ENCODE results near the gene NFASC. TPM values are rescaled to one million over a fixed set of nuclear protein-coding genes. Genes with fewer than 3 reads are reported as not detected.

NFASC gene
- total RNA-seq, 1 donor from 2014 or later = 1.4 TPM

DNA sequence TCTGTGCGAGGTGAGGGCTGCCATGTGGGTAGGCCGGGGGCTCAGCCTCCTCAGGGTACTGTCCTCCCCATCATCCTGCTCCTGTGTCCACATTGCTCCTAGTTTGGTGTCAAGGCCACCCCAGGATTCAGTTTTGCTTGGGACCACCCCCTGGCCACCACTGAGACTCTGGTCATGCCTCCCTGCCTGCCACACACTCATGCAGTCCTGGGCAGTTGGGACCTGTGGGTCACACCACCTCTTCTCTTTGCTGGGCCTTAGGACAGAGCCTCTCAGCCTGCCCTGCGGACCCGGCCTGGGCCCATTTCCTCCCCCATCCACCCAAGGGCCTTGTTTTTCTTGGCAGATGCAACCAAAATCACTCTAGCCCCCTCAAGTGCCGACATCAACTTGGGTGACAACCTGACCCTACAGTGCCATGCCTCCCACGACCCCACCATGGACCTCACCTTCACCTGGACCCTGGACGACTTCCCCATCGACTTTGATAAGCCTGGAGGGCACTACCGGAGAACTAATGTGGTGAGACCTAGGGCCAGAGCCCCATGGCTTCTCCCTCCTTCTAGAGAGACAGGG, 194.2 kb downstream of the NFASC start:
- no peak for DNase-seq

GRCh38 chr1:205065666-205066065, 195.0 kb downstream of the NFASC start:
- no peak for DNase-seq

DNA sequence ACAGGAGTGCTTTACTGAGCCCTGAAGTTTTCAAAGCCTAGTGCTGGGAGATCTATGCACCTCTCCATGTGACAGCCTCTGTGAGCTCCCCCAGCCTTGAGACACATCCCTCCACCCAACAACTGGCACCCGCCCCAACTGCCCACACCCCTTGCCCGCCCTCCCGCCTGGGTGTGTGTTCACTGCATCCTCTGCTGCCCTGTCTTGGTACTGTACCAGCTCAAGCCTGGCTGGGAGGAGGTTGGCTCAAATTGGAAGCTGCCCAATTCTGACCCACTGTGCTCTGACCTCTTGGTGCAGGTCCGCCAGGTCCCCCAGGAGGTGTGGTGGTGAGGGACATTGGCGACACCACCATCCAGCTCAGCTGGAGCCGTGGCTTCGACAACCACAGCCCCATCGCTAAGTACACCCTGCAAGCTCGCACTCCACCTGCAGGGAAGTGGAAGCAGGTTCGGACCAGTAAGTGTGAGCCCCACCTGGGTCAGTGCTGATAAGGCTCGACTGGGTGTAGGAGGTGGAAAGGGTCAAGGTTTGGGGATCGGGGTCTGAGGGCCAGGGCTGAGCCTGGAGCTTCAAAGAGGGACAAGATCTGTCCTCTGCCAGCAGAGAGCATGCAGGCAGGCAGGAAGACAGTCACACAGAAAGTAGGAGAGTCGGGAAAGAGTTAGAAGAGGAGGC, 195.6 kb downstream of the NFASC start:
- DNase-seq = no peak

DNA sequence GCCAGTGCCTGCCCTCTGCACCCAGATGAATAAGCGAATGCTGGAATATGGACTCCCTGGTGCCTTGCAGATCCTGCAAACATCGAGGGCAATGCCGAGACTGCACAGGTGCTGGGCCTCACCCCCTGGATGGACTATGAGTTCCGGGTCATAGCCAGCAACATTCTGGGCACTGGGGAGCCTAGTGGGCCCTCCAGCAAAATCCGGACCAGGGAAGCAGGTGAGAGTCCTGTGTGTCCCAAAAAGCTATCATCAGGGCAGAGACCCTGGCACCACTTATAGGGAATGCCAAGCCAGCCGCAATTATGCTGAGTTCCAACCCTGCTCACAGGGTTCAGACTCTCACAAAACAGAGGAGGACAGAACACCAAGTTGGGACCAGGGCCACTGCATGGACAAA, 196.4 kb downstream of the NFASC start:
- no peak for DNase-seq

DNA sequence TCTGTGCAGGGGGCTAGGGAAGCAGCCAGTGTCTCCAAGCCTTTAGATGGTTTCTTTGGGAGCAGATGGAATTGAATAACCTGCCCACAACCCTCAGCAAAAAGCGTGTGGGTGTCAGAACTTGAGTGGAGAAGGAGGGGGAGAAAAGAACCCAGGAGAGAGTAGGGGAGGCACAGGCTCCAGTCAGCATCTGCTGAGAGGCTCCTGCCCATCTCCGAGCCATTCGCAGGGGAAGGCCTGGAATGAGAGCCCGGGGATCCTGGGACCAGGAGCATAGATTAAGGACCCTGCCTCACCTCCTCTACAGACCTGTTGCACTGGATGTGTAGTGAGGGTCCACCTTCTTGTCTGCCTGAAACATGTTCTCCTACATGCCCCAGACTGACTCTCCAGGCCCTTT, 197.3 kb downstream of the NFASC start:
- DNase-seq = no peak

DNA sequence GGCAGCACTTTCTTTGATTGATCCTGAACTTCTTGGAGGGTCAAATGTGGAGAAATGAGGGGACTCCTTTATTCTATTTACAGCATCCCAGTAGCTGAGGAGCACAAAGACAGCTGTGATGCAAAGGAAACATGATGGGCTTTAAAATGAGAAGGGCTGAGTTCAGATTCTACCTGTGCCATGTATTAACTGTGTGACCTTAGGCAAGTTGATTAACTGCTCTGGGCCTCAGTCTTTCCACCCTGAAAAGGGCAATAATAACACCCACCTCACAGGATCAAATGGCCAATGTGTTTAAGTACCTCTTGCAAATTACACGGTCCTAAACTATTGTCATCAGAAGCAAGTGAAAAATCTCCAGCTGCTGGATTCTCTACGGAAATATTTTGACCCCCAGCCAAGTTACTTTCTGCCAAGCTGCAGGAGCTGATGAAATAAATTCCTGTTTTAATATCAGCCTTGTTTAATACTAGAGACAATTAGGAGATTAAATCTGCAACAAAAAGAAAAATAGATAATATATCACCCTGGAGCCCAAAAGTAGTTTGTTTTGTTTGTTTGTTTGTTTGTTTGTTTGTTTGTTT, 197.9 kb downstream of the NFASC start:
- no peak for DNase-seq

GRCh38 chr1:205069371-205070125, 198.9 kb downstream of the NFASC start:
- DNase-seq = no peak

- no peak for DNase-seq
These were observed 200.4 kb downstream of the NFASC start for GRCh38 chr1:205071028-205071409.

DNA sequence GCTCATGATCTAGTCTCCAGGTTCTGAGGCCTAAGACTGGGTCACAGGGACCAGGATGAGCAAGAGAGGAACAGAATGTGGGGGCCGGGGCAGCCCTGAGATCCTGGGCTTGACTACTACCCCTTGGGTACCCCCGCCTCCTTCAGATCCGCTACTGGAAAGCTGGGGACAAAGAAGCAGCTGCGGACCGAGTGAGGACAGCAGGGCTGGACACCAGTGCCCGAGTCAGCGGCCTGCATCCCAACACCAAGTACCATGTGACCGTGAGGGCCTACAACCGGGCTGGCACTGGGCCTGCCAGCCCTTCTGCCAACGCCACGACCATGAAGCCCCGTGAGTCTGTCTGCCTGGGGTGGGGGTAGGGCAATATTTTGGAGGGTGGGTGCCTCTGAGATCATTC, 201.1 kb downstream of the NFASC start:
- no peak for DNase-seq

GRCh38 chr1:205072286-205072685, 201.6 kb downstream of the NFASC start:
- no peak for DNase-seq

Other genes starting within 250 kb of the NFASC start
- 0.89 TPM for gene LRRN2, start 185.1 kb upstream of the NFASC start, total RNA-seq
- 2.0 TPM for gene CNTN2, start 172.3 kb downstream of the NFASC start, total RNA-seq
- 0.79 TPM for gene TMEM81, start 213.6 kb downstream of the NFASC start, total RNA-seq

All from skin of body (tissue), 2 donors.